HL-60 (cell line): Measurements from ENCODE around the gene RPL26.

Experiments used
- DNase-seq, 2 experiments: peaks; one replicate each; pipeline ENCODE4 v3.0.0-alpha.2; 2010 to 2020; ENCODE audit warnings: low read depth in 1 of 2, low spot score in 1 of 2
- H3K27ac ChIP-seq: fragments of 250-450 bp; sonication (Bioruptor Pico); replicated peaks from 2 replicates; pipeline ENCODE4 v1.5.1; 2020; ENCODE audit warnings: mild to moderate bottlenecking, moderate library complexity
- H3K27me3 ChIP-seq: fragments of 250-450 bp; sonication (Bioruptor Pico); 2 replicates; pipeline ENCODE4 v1.5.1; 2021; ENCODE audit warnings: mild to moderate bottlenecking, moderate library complexity; ENCODE audit not compliant: insufficient read depth, poor library complexity, severe bottlenecking
- H3K4me3 ChIP-seq: replicated peaks from 2 replicates; pipeline ENCODE4 v1.5.1; 2011; ENCODE audit warnings: mild to moderate bottlenecking, control low read depth, low read length; ENCODE audit not compliant: insufficient read depth
- GABPA ChIP-seq: IDR thresholded peaks from 2 replicates; pipeline ENCODE4 v1.6.1; 2012; ENCODE audit warnings: low read depth
- POLR2AphosphoS5 ChIP-seq: IDR thresholded peaks from 2 replicates; pipeline ENCODE4 v1.6.1; 2012; ENCODE audit warnings: low read depth
- REST ChIP-seq: IDR thresholded peaks from 2 replicates; pipeline ENCODE4 v1.6.1; 2012; ENCODE audit warnings: low read depth; ENCODE audit not compliant: insufficient replicate concordance
- SPI1 ChIP-seq: IDR thresholded peaks from 2 replicates; pipeline ENCODE4 v1.6.1; 2012; ENCODE audit warnings: low read depth, mild to moderate bottlenecking, borderline replicate concordance
- TF ChIP-seq, protein P1 (sequence below): IDR thresholded peaks from one replicate; pipeline ENCODE4 v1.5.1; 2011; ENCODE audit warnings: low read length, control low read depth, inconsistent platforms; ENCODE audit not compliant: insufficient read depth

Gene RPL26

DNA sequence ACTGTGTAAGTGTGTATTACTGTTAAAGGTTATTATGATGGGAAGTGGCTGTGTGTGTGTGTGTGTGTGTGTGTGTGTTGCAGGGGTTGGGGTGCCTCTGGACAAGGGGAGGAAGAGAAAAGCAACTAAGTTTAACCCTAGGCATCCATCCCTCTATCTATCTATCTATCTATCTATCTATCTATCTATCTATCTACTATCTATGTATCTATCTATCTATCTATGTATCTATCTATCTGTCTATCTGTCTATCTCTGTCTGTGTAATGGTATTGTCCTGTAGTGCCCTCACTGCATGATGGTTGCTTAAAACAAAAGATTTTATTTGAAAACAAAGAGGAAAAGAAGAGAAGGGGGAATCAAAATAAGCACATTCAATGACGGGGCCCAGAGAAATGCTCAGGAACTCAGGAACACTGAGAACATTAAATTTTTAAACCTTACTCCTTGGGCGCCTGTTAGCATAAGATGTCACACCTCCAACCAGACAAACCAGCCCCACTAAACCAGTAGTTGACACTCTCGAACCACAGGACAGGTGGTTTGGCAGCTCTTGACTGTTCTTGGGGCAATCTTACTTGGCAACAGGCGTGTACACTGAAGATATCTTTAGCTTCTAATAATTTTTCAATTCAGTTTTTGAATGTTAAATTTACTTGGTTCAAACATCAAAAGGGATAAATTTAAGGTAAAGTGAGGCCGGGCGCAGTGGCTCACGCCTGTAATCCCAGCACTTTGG lies 5.1 kb upstream of the RPL26 start:
- Histone ChIP-seq H3K27me3 (no peaks in the 10 kb centered on the region), H3K4me3 (no peak overlapping the region), H3K27ac (no peak overlapping the region)
- no peak for DNase-seq
- no peak for TF ChIP-seq GABPA
- TF ChIP-seq SPI1: no peak
- no peak for TF ChIP-seq REST
- TF ChIP-seq, protein P1, sequence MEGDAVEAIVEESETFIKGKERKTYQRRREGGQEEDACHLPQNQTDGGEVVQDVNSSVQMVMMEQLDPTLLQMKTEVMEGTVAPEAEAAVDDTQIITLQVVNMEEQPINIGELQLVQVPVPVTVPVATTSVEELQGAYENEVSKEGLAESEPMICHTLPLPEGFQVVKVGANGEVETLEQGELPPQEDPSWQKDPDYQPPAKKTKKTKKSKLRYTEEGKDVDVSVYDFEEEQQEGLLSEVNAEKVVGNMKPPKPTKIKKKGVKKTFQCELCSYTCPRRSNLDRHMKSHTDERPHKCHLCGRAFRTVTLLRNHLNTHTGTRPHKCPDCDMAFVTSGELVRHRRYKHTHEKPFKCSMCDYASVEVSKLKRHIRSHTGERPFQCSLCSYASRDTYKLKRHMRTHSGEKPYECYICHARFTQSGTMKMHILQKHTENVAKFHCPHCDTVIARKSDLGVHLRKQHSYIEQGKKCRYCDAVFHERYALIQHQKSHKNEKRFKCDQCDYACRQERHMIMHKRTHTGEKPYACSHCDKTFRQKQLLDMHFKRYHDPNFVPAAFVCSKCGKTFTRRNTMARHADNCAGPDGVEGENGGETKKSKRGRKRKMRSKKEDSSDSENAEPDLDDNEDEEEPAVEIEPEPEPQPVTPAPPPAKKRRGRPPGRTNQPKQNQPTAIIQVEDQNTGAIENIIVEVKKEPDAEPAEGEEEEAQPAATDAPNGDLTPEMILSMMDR: no peak
- TF ChIP-seq POLR2AphosphoS5: no peak

- H3K27me3 ChIP-seq: no peaks in the 10 kb centered on the region
- DNase-seq: no peak
- TF ChIP-seq REST: no peak
- TF ChIP-seq GABPA: no peak
- TF ChIP-seq POLR2AphosphoS5: no peak
- TF ChIP-seq, protein P1: no peak
- no peak for TF ChIP-seq SPI1
- H3K4me3 ChIP-seq: no peak overlapping the region
- H3K27ac ChIP-seq: no peak overlapping the region
These were observed 3.8 kb upstream of the RPL26 start for GRCh38 chr17:8386841-8387240.

DNA sequence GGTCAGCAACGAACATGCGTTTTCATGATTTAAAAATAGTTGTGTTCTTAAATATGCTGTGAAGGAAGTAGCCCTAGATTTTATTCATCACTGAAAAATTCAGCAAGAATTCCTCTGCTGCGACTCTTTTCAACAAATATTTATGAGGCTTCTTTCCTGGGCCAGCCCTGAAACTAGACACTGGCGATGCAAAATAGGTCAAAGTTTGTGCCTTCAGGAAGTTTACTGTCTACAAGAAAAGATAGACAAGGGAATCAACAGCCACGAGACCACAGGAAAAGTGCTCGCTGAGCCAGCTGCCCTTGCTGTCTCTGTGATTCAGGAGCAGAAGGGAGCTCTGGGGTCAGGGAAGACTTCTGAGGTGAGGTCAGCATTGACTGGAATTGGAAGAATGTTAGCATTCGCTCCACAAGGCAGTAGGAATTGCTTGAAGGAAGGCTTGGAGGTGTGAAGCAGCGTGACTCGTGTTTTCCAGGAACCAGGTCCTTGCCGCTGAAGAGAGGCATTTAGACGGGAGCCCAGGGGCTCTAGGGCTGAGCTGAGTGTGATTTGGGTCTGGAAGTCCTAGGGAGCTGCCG lies 1.9 kb upstream of the RPL26 start:
- DNase-seq: no peak
- Histone ChIP-seq H3K27me3 (no peaks in the 10 kb centered on the region), H3K27ac (no peak overlapping the region), H3K4me3 (no peak overlapping the region)
- TF ChIP-seq POLR2AphosphoS5: no peak
- TF ChIP-seq, protein P1: no peak
- TF ChIP-seq GABPA: no peak
- TF ChIP-seq REST: no peak
